Embryonic facial prominence (tissue), 1 donor: Measurements from ENCODE around the gene KRTAP10-9.
"Not testable (repeated sequence)": the region's sequence is repeated elsewhere in the genome, so short reads cannot be mapped to it uniquely, and the experiment has no call there.

ENCODE experiments used
- DNase-seq: peaks from one replicate; pipeline ENCODE4 v3.0.0-alpha.2; 2016; ENCODE audit errors: extremely low spot score

KRTAP10-9 gene

DNA sequence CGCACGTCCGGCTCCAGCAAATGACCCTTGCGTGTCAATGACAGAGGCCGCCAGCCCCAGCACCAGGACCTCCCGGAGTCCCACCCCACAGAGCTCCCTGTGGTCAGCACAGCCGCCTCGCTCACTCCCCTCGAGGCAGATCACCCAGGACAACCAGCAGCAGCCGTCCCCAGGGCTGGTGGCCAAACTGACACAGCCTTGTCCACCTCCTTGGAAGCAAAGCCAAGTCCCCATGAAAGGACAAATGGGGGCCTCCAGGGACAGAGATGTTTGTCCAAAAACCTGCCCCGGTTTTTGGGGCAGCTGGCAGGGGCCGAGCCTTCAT, 12.4 kb downstream of the KRTAP10-9 start:
- DNase-seq, result no peak

DNA sequence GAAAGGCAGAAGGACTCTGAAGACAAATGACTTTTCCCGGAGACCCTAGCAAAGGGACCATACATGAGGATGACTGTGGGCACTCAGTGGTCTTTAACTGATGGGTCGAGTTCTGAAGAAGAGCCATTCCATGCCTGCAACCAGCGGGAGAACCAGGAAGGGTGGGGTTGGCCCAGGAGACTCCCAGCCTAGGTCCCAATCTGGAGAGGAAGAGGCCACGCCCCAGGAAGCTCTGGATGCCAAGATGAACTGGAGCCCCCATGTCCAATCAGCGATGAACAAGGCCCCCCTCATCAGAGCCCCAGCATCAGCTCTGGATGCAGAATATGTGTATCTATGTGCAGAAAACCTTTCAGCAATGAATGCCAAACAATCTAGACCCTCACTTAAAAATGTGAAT, 13.9 kb downstream of the KRTAP10-9 start:
- no peak for DNase-seq

DNA sequence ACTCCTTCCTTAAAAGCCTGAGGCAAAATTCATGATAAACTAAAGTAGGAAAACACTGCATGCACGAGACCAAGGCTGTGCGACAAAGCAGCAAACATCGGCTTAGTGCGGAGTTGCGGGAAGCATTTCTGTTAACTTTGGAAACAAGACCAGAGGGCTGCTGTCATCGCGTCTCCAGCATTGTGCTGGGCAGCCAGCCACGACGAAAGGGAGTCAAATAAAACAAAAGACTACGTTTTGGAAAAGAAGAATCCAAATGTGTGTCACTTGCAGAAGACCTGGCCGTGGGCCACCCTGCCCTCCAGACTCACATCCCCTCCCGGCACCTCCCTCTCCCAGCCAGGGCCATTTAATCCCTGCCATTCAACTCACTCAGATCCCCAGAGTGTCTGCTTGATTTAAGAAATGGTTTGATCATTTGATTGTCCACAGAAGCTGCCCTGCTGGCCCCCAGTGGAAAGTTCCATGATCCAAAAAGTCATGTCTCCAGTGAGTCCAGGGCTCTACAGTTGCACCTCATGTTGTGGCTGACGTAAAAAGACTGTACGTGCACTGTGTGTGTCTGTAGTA, 16.9 kb downstream of the KRTAP10-9 start:
- no peak for DNase-seq

DNA sequence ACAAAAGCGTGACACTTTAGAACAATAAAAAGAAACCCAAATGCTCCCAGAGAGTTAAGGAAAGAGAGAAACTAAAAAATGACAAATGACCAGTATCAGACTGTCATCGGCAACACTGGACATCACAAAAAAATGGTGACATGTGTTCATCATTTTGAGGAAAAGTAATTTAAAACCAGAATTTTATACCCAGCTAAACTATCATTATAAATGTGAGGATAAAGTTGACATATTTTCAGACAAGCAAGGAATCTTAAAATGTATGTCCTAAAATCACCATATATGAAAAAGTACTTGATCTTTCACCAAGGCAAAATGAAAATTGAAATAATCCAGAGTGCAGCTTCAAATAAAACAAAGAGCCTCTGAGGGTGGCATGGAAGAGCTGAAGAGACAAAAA, 18.0 kb downstream of the KRTAP10-9 start:
- DNase-seq, result no peak

GRCh38 chr21:44646366-44647221, 19.7 kb downstream of the KRTAP10-9 start, which contains the start of gene KRTAP10-11:
KRTAP10-11 (plus strand) TSS chr21:44646414; CDS start chr21:44646459, 45 bp downstream.
- DNase-seq, result not testable (repeated sequence)

DNA sequence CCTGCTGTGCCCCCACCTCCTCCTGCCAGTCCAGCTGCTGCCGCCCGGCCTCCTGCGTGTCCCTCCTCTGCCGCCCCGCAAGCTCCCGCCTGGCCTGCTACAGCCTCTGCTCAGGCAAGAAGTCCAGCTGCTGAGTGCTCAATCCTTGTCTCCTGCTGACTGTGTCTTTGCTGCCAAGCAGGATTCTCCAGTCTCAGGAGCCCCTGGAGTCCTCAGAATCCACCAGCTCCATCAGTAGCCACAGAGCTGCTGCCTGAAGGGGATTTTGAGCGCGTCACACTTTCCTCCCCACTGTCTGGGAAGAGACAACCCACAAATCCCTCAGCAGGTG, 20.3 kb downstream of the KRTAP10-9 start:
- no peak for DNase-seq

DNA sequence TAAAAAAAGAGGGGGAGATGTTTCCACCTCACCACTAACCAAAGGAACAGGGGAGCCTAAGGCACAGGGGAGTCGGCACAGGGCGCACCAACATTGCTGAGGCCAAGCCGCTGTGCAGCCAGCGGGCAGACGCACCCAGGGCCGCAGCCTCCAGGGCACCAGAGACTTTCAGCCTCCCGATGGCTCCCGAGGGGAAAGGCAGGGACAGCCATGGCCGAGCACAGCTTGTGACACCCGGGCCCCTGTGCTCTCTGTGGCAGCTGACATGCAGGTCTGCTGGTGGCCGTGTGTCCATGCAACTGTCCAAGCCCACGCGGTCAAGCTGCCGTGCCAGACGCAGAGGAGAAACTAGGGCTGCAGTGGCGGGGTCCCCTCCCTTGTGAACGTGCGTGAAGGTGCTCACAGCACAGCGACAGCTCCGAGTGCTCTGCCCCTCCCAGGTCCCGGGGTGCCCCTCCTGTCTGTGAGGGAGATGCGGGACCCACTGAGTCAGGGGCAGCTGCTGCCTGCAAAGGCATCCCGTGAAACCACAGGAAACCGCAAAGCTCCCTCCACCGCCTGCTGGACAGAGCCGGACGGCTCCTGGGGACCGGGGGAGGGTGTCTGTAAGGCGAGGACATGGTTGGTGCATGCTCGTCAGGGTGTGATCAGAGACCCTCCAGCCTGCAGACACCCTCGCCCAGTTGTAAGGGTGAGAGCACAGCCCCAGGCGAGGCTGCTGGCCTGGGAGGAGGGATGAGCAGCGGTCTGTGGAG, 21.8 kb downstream of the KRTAP10-9 start:
- no peak for DNase-seq

GRCh38 chr21:44649521-44650100, 22.7 kb downstream of the KRTAP10-9 start:
- no peak for DNase-seq

DNA sequence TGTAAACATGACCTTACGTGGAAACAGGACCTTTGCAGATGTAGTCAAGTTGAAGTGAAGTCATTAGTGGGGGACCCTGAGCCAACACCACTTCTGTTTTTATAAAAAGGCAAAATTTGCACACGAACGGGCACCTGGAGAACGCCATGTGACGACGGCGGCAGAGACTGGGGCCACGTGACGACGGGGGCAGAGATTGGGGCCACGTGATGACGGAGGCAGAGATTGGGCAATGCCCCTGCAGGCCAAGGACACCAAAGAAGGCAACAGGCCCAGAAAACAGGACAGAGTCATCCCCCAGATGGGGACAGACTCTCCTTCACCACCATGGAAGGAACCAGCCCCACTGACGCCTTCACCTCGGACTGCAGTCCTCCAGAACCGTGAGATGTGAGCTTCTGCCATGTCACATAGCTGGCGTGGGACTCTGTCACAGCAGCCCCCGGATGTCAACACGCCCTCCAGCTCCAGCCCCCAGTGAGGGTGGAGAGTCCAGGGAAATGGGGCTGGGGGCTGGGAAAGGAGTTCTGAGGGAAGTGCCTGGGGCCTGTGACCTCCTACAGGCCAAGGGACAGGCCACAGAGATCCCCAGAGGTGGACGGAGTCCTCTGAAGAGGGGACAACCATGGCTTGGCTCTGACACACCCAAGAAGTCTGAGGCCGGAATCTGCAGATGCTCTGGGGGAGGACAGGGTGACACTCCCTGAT, 23.5 kb downstream of the KRTAP10-9 start:
- no peak for DNase-seq

- no peak for DNase-seq
Measured at GRCh38 chr21:44650973-44651675, 24.2 kb downstream of the KRTAP10-9 start.

DNA sequence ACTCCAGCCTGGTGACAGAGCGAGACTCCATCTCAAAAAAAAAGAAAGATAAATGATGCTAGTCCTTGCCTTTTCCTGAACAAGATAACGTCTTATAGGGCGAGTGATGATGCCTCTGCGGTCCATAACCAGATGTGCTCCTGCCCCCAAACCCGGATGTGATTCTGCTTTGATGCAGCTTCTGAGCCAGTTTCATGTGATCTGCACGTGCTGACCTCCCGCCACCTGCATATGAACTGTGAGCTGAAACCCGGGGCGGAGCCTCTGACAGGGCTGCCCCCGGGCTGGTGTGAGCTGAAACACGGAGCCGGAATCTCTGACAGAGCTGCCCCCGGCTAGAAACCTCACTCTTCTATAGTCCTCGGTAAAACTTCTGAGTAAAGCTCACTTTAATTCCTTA, 26.2 kb downstream of the KRTAP10-9 start:
- DNase-seq, result no peak

GRCh38 chr21:44653656-44654575, 27.0 kb downstream of the KRTAP10-9 start:
- DNase-seq, result no peak

DNA sequence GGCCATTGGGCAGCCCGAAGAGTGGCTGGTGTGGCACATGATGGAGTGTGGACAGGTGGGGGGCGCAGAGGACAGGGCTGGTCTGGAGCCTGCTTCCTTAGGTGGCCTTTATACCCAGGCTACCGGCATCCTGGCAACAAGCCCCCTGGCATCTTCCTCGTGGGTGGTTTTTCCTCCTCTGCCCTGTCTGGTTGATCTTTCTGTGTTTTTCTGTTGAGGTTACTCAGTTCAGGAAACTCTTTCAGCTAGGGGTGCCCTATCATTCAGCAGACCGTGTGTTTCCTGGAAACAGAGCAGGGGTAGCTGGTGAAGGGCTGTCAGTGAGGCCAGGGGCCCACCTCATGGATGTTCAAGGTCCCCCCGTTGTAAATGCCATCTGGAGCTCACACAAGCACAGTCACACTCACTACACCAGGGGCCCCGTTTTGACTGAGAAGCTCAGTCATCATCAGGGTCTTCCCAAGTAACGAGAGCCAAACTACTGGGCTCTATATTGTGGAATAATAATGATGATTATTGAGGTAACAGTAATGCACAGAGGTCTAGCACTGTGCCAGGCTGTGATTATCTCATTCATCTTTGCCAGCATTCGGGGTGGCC, 27.8 kb downstream of the KRTAP10-9 start, which contains the start of gene KRTAP12-4:
KRTAP12-4 (minus strand) TSS at position 84 of the 600 bp plus-strand sequence; CDS start at position 39, 45 bp downstream.
- no peak for DNase-seq

DNA sequence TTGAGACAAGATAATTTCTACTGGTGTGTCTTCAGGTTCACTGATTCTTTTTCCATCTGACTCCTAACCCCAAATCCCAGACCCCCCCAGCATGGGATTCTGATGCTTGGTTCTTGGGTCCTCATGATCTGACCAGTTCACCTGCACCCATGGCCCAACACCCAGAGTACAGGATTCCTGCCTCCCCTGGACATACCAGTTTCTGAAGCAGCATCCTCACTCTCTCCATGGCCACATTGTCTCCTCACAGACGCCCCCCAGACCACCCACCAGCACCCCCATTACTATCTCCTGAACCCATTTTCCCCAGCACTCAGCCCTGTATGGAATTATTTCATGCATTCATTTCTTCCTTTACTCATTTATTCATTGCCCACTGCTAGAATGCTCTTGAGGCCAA, 30.0 kb downstream of the KRTAP10-9 start:
- DNase-seq, result no peak

DNA sequence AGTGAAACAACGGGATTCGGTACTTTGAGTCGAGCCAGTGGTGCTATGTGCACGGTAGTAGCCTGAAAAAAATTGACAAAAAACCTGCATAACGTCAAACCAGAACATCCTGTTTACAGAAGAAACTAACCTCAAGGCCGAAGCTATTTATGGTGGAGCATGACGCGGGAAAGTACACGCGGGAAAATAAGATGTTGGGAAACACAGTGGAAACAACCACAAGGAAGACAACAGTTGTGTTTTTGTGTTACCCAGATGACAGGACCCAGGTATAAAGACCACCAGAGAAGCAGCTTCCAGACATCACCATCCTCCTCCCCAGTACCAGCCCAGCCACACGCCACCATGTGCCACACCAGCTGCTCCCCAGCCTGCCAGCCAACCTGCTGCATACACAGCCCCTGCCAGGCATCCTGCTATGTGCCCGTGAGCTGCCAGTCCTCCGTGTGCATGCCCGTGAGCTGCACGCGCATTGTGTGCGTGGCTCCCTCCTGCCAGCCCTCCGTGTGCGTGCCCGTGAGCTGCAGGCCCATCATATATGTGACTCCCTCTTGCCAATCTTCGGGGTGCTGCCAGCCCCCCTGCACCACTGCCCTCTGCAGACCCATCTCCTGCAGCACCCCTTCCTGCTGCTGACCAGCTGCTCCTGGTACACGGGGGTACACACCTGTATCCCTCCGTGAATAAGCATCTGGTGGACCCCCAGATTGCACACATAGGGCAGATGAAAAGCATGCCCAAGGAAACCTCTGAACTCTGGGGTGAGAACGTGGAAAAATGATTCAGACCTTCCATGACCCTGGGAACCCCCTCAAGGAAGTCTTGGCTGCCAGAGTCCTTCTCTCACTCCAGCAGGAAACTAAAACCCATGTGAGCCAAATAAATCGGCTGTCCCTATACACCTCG, 31.0 kb downstream of the KRTAP10-9 start, which contains the start of gene KRTAP12-3:
KRTAP12-3 (plus strand) TSS at position 298 of the 906 bp plus-strand sequence; CDS start at position 346, 48 bp downstream.
- no peak for DNase-seq

- no peak for DNase-seq
Measured at GRCh38 chr21:44658541-44658910, 31.6 kb downstream of the KRTAP10-9 start.

DNA sequence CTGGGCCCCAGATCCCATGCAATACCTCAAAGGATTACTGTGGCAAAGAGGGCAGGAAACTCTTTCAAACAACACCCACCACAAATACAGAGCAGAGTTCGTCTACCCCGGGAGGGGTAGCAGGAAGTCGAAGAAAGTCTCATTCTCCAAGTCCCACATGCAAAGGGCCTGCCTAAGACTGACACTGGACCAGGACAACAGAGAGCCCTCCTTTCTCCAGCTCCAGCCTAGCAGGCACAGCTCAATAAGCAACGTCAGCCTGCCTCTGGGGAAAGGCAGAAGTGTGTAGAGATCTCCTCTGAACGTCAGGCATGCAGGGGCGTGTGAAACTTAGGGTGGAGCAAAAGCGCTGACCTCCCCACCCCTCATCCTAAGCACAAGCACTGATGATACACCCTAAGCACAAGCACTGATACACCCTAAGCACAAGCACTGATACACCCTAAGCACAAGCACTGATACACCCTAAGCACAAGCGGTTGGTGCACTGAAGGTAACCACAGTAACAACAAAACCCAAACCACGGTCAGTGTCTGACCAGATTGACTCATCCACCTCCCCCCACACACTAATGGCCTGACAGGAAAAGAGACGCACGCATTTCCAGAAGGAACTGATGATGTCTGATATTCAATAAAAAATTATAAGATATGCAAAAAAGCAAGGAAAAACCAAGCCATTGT, 32.2 kb downstream of the KRTAP10-9 start:
- DNase-seq, result no peak

DNA sequence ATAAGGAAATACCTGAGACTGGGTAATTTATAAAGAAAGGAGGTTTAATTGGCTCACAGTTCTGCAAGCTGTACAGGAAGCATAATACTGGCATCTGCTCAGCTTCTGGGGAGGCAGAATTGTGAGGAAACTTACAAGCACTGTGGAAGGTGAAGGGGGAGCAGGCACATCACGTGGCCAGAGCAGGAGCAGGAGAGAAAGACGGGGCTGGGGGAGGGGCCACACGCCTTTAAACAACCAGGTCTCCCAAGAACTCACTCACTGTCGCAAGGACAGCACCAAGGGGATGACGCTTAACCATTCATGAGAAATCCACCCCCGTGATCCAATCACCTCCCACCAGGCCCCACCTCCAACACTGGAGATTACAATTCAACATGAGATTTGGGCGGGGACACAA, 34.7 kb downstream of the KRTAP10-9 start:
- DNase-seq, result not testable (repeated sequence)
